Amniotic stem cell (primary cell): Measurements from ENCODE around the gene CNKSR3.

Experiments used
- DNase-seq: peaks from one replicate; lab custom pipeline; 2025; lab: John Stamatoyannopoulos, UW

CNKSR3 gene

GRCh38 chr6:154350293-154350692, 160.2 kb downstream of the CNKSR3 start:
- no peak for DNase-seq

- DNase-seq = no peak
These were observed 162.5 kb downstream of the CNKSR3 start for GRCh38 chr6:154347981-154348380.

- no peak for DNase-seq
These were observed 164.7 kb downstream of the CNKSR3 start for GRCh38 chr6:154345811-154346210.

GRCh38 chr6:154343473-154344308, 166.8 kb downstream of the CNKSR3 start:
- DNase-seq = no peak

GRCh38 chr6:154341871-154342270, 168.6 kb downstream of the CNKSR3 start:
- no peak for DNase-seq

- DNase-seq = no peak
These were observed 169.1 kb downstream of the CNKSR3 start for GRCh38 chr6:154341336-154341735.
